ENCODE measurements around the gene GLRA1.
"Not testable (repeated sequence)": the region's sequence is repeated elsewhere in the genome, so short reads cannot be mapped to it uniquely, and the experiment has no call there.

GLRA1 gene

DNA sequence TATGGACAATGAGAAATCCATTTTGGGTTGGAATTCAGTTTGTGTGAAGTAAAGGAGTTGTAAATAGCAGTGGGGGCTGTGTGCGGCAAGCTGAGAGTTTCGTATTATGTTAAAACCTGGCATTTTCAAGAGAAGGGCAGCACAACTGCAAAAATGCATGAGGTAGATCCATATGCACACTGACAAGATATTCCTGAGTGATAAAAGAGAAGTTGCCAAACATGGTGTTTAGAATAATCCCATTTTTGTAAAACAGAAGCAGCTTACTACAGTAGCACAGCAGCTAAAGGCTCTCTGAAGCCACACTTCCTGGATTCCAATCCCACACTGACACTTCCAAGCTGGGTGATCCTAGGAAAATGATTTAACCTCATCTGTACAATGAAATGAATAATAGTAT lies 11.2 kb downstream of the GLRA1 start:
- DNase-seq (ENCODE audit: low read depth): no peak

DNA sequence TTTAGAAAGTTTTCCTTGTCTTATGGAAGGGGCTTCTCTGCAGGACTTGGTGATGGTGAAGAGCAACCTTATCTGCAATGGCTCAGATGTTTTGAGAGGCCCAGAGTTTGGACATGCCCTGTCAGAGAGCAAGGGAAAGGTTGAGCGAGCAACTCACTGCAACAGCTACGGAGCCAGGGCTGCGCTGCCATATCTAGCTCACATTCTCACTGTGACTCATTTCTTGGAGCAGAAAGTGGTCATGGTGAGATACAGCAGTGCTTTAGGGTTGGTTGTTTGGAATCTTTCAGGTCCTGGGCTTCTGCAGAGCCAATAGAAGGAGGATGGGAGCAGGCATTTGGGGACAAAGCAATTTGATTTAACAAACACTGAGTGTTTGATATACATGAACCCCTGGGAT lies 12.3 kb downstream of the GLRA1 start:
- no peak for DNase-seq (ENCODE audit: low read depth)

DNA sequence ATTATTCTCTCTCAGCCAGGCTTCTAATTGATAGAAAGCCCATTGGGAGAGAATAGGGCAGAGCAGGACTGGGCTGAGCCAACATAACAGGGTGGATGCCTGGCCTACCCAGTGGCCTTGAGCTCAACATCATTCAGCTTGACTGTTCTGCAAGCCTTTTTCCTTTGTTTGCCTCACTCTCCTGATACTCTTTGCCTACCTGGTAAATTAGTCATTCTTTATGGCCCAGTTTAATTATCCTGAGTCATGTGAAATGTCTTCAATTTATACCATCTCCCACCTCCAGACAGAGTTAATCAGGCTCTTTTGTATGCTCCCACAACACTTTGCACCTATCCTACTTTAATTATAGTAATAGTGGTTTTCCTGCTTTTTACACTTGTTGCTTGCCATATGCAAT lies 13.6 kb downstream of the GLRA1 start:
- DNase-seq (ENCODE audit: low read depth): no peak

DNA sequence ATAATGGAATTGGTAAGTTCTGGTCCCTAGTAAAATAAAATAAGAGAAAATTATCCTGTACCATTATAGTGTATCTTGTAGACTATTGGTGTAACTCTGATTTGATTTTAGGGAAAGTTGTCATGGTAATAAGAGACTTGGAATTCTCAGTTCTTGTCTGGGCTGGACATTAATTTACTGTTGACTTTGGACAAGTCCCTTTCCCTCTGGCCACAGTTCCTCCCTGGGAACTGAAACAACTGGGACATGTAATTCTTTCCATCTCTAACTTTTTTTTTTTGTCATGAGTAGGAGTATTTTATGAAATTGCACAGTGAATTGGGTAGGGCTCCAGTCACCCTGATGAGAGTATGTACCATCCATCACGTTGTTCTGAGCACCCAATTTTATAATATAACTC lies 15.0 kb downstream of the GLRA1 start:
- no peak for DNase-seq (ENCODE audit: low read depth)

DNA sequence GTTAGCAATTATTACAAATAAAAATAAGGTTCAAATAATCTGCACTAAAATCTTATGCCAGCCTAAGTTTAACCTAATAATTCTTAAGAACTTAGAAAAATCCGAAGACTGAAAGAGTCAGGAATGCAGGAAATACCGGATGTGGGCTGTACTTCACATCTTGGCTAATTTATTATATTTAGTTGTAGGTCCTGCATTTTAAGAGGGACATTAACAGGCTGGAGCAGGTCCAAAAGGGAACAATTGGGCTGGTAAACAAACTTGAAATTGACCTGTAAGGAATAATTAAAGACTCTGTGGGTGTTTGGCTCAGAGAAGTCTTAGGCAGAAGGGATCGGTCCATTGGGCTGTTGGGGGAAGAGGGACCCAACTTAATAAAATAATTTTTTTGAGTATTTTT lies 18.4 kb downstream of the GLRA1 start:
- no peak for DNase-seq (ENCODE audit: low read depth)

DNA sequence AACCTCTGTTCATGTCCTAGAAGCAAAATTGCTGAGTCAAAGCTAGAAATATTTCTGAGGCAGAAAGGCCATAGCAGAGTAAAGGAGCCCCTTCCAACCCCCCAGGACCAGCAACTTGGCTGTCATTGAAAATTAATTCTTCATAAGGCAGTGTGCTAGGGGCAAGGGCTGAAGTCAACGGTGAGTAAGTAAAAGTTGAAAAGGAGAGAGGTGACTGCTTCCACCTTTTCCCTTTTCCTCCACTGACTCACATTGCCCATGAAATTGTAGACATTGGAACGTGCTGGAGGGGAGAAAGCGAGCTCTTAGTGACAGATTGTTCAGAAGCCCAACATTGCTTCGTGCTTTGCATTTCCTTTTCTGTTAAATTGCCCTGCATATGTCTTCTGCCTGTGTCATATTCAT lies 19.1 kb downstream of the GLRA1 start:
- DNase-seq (ENCODE audit: low read depth): no peak

DNA sequence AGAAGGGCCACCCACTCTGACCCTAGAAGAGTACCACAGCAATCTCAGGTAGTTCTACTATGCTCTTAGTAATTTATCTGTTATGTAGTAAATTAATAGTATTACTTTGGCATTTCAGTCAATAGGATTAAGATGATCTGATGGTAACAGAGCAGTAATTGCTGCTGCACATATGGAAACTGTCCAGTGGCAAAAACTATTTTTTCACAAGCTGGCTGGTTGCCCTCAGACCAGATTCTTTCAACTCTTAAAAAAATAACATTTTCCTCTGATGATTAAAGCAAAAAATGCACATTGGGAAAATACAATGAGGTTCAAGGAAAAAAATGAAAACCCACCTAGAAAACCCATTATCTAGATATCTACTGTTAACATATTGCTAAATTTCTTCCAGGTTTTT lies 19.7 kb downstream of the GLRA1 start:
- no peak for DNase-seq (ENCODE audit: low read depth)

DNA sequence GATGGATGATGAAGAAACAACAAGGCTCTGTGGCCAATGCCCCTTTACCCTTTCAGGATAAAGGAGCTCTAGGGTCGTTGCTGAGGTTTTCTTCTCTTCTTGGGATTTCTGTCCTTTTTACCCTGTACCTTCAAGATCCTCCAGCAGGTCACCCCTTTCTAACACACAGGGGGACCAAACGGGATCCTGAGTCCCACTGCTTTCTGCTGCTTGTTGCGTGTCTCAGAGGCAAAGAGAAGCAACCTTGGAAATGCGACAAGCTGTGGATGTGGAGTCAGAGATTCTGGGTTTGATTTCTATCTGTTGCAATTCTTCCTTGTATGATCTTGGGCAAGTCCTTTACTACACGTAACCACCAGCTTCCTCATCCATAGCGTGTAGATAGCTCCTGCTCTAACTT lies 20.5 kb downstream of the GLRA1 start:
- no peak for DNase-seq (ENCODE audit: low read depth)

DNA sequence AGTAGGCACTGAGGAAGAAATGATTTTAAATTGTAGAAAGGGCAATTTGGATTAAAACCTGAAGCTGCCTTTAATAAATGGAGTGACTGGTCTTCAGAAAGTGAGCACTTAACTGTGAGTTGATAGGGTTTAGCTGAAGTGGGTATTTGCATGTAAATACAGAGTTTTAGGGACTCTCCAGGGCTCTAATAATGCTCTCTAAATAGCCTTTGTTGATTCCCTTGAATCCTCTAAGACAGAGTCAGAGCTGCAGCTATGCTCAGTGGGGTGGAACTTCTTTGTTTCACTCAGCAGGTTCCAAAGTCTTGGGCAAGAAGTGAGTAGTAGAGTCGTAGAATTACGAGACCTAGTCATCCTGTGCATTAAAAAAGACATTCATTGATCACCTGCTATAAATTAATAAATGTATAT lies 21.4 kb downstream of the GLRA1 start:
- DNase-seq (ENCODE audit: low read depth): no peak

DNA sequence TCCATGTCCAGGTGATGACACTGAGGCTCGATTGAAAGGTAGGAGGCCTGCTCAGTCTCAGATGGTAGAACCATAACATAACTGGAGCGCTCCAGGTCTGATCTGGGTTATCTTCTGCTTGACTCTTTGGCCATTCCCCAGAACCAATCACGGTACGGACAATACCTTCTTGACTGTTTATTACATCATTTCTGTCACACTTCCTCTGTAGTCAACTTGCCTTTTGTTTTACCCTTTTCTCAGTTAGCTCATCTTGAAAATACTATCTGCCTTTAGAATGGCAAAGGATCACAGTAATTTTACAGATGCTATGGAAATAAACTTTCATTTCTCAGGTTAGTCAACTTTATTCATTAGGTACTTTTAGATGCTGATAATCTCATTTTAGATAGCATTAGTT lies 22.4 kb downstream of the GLRA1 start:
- DNase-seq (ENCODE audit: low read depth): no peak

DNA sequence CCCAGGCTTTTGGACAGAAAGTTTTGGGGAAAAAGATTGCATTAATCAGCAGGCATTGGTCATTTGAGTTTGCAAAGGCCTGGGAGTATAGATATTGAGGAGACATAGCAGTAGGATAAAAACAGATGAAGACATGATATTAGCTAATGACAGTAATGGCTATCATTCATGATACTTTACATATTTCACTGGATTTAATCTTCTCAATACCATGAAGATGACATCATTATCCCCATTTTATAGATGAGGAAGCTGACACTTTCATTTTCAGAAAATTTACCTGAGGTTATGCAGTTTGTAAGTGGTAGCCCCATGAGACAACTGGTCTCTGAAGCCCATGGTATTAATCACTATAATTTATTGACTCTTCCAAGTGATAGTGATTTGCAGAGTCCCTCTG lies 23.0 kb downstream of the GLRA1 start:
- DNase-seq (ENCODE audit: low read depth): no peak

DNA sequence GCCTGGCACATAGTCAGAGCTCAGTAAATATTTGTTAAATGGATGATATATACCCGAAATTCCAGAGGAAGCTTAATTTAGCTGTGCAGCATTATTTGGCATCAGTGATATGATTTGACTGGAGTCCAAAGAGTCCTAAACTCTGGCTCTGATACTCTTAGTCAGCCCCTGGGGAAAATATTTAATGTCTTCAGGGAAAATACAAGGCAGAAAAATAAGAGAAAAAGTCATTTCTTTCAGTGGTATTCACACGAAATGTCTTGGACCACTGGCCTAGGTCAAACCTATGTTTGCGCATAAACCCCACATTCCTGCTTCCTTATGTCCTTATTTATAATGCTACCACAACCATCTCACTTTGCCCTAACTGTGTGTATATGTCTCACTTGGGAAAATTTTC lies 23.8 kb downstream of the GLRA1 start:
- DNase-seq (ENCODE audit: low read depth): no peak

DNA sequence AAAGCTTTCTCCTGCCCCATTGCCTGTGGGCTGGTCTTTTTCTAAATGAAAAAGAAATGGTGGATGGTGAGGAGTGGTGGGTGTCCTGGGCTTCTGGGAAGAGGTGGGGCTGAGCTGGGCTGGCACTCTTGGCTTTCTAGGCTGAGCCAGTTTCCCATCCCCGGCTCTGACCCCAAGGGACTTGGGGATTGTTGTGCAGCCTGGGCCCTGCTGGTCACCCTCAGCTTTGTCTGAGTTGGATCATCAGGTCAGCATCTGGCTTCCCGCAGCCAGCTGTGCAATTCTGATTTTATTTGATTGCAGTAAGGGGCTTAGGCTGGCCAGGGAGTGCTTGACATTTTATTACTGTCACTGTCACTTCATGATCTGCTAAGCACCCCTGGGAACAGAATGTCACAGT lies 25.3 kb downstream of the GLRA1 start:
- DNase-seq (ENCODE audit: low read depth): no peak

DNA sequence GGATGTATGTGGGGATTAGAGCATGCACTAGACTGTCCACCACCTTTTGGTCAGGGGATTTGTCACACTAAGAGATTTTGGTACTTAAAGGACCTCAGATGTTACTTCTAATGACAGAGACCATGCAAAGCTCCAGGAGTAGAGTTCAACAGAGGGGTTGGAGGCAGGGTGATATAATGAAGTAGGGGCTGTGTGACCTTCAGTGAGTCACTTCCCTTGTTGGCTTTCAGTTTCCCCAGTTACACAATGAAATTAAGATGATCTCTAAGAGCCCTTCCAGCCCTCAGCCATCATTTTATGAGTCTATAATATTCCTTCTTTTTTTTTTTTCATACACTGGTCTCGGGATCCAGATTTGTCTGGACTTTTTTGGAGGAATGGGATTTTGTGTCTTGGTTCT lies 26.8 kb downstream of the GLRA1 start:
- no peak for DNase-seq (ENCODE audit: low read depth)

DNA sequence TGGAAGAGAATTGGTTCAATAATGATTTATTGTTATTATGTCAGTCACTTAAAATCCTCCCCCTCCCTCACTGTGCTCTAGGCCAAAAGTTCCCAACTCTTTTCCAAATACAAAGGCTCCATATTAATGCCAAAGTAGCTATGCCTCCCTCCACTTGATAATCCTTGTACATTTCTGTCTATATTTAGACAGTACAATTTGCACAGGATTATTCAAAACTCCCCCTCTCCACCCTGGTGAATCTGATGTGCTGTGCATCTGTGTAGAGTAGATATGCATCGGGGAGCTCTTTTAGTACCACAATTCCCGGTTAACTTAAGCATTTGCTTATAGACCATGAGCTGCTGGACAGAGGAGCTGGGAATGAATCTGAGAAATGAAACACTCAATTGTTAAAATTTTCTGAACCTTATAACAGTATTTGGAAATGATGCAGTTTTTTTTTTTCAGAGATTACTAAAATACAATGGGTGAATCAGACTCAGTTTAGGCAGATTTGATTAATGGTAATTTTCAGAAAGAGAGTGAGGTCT lies 27.6 kb downstream of the GLRA1 start:
- DNase-seq (ENCODE audit: low read depth): no peak

DNA sequence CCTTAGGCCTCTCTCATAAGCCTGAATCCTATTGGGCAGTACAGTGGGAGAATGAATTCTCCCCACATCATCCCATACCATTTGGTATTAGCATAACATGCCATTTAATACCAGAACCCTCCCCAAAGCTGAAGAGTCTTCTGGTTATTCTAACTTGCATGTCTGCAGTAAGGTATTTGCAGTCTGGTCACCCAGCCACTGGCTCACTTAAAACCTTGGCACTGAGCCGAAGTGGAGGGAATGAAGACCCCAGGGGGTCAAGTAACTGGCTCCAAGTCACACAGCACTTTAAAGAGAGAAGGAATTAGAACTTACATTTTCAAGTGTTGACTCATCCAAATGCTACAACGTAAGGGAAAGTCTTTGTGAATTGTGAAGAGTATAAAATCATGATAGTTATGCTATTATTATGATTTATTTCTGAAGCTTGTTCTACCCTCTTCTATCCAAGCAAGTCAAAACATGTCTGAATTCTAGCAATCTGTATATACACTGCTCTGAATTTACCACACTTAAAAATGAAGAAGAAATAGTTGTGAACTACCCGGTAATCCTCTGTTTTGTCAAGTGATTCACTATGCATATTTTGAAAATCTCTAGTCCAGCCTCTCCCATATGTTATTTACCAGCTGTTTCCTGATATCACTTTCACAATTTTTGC lies 28.5 kb downstream of the GLRA1 start:
- no peak for DNase-seq (ENCODE audit: low read depth)

DNA sequence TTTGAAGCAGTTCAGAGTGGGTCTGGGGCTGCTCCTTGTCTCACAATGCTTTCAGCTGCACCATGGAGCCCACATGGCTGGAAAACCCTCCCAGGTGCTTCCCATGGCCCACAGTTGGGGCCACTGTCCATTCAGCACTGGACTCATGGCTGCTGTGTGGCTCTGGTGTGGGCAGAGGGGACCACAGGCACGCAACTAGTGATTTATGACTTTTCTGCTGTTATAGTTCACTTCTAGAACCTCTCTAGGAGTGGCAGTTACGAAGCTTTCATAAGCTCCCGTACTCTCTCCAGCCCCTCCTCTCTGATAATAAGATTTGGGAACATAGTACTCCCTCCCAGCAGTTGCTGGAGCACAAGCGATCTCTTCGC lies 29.0 kb downstream of the GLRA1 start:
- DNase-seq (ENCODE audit: low read depth): no peak

DNA sequence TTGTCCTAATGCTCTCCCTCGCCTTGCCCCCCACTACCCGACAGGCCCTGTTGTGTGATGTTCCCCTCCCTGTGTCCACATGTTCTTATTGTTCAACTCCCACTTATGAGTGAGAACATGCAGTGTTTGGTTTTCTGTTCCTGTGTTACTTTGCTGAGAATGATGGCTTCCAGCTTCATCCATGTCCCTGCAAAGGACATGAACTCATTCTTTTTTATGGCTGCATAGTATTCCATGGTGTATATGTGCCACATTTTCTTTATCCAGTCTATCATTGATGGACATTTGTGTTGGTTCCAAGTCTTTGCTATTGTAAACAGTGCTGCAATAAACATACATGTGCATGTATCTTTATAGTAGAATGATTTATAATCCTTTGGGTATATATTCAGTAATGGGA lies 31.2 kb downstream of the GLRA1 start:
- DNase-seq (ENCODE audit: low read depth): not testable (repeated sequence)

DNA sequence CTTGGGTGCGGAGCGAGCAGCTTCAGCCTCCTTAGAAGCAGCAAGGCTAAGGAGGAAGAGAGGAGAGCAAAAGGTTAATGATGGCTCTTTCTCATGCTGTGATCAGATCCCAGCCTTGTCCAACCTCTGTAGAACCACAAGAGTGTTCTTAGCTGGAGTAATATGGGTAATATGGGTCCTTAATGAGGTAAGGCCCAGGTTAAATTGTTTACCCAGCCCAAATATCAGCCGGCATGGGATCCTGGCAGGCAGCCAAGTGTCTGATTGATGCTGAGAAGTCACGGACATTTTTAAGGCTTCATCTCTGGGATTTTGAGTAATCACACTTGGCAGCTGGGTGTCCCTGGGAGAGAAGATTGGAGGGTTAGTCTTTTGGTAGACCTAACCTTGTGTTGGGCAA lies 32.3 kb downstream of the GLRA1 start:
- no peak for DNase-seq (ENCODE audit: low read depth)

DNA sequence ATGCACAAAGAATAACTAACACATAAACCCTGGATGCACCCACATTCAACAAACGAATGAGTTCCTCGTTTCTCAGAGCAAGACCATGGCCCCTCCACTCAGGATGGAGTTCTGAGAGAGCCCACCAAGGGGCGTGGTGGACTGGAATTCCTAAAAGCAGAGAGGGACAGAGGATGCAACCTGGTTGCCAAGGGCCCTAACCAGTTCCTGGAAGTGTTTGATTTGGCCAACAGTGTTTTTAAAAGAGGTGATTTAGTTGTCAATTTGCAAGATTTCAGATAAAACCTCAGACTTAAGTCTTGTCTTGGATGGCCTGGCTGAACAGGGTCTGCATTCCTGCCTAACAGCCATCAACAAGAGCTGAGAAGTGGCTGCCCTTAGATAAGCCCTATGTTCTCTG lies 34.4 kb downstream of the GLRA1 start:
- no peak for DNase-seq (ENCODE audit: low read depth)

DNA sequence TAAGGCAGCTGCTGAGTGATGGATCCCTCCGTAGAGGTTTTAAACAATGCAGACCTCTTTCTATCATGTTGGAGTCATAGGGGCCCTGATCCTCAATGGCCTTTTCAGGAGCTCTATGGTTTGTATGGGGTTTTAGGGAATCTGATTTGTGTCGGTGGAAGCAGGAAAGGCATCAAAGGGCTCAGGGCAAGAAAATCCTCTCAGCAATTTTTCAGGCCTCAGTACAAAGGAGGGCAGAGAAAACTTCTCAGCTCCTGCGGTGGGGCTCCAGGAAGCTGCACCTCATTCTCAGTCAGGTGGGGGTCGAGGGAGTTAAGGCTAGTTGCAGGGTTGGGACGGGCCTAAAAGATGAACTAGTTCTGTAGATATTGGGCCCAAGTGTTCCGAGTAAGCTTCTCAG lies 35.0 kb downstream of the GLRA1 start:
- DNase-seq (ENCODE audit: low read depth): no peak

DNA sequence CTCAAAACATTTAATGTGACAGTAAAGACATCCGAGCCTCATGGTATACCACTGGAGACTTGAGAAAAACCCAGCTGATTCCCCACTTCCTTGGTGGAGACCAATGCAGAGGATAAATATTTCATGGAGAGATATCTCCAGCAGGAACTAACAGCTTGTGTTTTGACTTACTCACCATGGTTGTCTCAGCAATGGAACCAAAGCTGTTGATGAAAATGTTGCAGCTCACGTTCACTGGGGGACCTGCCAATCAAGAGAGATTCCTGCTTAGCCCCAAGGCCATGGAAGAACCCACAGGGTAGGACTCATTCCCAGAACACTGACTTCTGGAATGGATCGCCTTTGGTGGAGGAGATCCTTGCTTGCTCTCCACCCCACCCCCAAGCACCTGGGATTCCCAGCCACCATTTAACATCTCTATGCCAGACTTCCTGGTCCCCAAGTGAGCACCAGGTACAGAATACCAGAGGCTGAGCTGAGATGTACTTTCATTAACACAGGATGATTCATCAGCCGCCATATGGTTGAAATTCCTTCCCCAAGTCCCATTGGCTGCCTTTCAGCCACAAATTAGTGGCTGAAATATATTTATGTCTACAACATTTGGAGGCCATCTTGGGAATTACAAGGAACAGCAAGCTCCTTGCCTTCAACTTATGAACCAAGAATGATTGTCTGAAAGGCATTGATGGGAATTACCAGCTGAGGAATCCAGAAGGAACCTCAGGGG lies 37.9 kb downstream of the GLRA1 start:
- DNase-seq (ENCODE audit: low read depth): no peak

DNA sequence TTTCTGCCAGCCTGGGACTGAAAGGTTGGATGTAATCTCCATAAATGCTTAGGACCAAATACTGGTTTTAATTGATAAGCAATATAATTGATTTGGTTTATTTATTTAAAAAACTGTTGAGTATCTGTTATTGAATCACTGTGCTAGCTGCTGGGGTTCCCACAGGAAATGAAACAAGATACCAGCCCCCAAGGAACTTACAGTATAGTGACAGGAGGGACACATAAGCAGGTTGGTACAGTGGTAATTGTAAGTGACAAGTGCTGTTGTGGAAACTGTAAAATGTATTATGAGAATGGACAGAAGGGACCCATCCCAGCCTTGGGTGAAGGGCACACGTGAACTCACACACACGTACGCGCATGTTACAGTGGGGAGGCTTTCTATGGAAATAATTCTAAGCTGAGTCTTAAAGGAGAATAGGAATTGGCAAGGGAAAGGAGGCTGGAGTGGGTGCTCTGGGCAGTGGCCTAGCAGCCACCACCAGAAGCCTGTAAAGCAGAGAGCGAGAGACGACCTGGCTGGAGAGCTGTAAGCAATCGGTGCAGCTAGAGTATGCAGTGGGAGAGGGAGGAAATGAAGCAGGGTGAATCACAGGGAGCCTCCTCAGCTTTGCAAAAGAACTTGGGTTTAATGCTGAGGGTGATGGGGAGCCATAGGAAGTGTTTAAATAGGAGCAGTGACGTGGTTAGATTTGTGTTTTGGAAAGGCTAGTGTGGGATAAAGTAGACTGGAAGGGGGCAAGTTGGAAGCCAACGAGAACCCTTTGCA lies 39.3 kb downstream of the GLRA1 start:
- no peak for DNase-seq (ENCODE audit: low read depth)

Measured in T-helper 22 cell (primary cell).